Aorta (tissue), 5 donors: ENCODE results near the gene RPTOR. TPM values are rescaled to one million over a fixed set of nuclear protein-coding genes. Genes with fewer than 3 reads are reported as not detected.

ENCODE experiments used
- ATAC-seq: fragments of 200-7000 bp; cut with Tn5 transposase; one replicate; pipeline ENCODE4 v1.9.1; 2022; ENCODE audit warnings: moderate library complexity; ENCODE audit not compliant: low FRiP score
- DNase-seq, 2 donors: peaks; one replicate each; pipeline ENCODE4 v3.0.0-alpha.2; 2020
- H3K27ac ChIP-seq, 2 donors: one replicate each; pipeline ENCODE4 v1.5.1; 2013; ENCODE audit warnings: low read length in 2 of 2, mild to moderate bottlenecking in 2 of 2, moderate library complexity in 2 of 2, control low read depth in 1 of 2, inconsistent platforms in 1 of 2, low read depth in 1 of 2
- H3K27me3 ChIP-seq, 2 donors: one replicate each; pipeline ENCODE4 v1.6.1; 2013; ENCODE audit warnings: control low read depth in 1 of 2, low read length in 1 of 2, mild to moderate bottlenecking in 1 of 2, moderate library complexity in 1 of 2; ENCODE audit not compliant: insufficient read depth in 2 of 2, control insufficient read depth in 1 of 2
- H3K36me3 ChIP-seq, 2 donors: one replicate each; pipeline ENCODE4 v1.6.1; 2013; ENCODE audit warnings: control low read depth in 1 of 2, low read length in 1 of 2, mild to moderate bottlenecking in 1 of 2; ENCODE audit not compliant: insufficient read depth in 2 of 2, control insufficient read depth in 1 of 2
- H3K4me1 ChIP-seq, 2 donors: one replicate each; pipeline ENCODE4 v1.6.1; 2013; ENCODE audit warnings: low read length in 2 of 2, control low read depth in 1 of 2, mild to moderate bottlenecking in 1 of 2, moderate library complexity in 1 of 2; ENCODE audit not compliant: insufficient read depth in 2 of 2, control insufficient read depth in 1 of 2
- H3K4me3 ChIP-seq, 2 donors: one replicate each; pipeline ENCODE4 v1.5.1; 2013; ENCODE audit warnings: low read length in 2 of 2, control low read depth in 1 of 2, mild to moderate bottlenecking in 1 of 2
- H3K9me3 ChIP-seq: one replicate; pipeline ENCODE4 v1.6.1; 2013; ENCODE audit warnings: mild to moderate bottlenecking, low read length; ENCODE audit not compliant: control insufficient read depth
- WGBS, 2 donors: extraction: QIAGEN DNeasy Blood & Tissue Kit; methylation state at CpG; one replicate each; pipeline ENCODE4 v1.1.7; 2013; 5-methylcytosine and 5-hydroxymethylcytosine counted together
- intact Hi-C, 2 donors: fragments of 100-400 bp; cut with DNase I; formaldehyde crosslinking; loops; one replicate each; pipeline versions ENCODE4 v1.14.2 to v1.15.0; 2022
- polyA plus RNA-seq, 2 donors: library from polyadenylated mRNA; stranded (reverse); fragments of 200-250 nt; gene quantifications; one replicate each; pipeline ENCODE4 v1.2.3, GENCODE V29; 2013
- total RNA-seq, 2 donors: library from RNA; stranded (reverse); fragmentation: NEBNext Ultra II Directional; extraction: Animal tissue kit (Norgen Biotek cat#: 25700); gene quantifications; one replicate each; pipeline ENCODE4 v1.2.1, GENCODE V29; 2021
- donor health status: healthy with polysubstance abuse.
- donor health status: Bipolar disorder and iron deficiency.
- donor health status: DM: no; HTN: no; CAD: no.
- donor health status: DM: no; HTN: no; CAD: no.
- donor health status: DM: yes; HTN: yes; CAD: no.

RPTOR gene
- total and polyA plus RNA-seq, 4 donors, result 2.1 to 31.4 (median 18.6) TPM

DNA sequence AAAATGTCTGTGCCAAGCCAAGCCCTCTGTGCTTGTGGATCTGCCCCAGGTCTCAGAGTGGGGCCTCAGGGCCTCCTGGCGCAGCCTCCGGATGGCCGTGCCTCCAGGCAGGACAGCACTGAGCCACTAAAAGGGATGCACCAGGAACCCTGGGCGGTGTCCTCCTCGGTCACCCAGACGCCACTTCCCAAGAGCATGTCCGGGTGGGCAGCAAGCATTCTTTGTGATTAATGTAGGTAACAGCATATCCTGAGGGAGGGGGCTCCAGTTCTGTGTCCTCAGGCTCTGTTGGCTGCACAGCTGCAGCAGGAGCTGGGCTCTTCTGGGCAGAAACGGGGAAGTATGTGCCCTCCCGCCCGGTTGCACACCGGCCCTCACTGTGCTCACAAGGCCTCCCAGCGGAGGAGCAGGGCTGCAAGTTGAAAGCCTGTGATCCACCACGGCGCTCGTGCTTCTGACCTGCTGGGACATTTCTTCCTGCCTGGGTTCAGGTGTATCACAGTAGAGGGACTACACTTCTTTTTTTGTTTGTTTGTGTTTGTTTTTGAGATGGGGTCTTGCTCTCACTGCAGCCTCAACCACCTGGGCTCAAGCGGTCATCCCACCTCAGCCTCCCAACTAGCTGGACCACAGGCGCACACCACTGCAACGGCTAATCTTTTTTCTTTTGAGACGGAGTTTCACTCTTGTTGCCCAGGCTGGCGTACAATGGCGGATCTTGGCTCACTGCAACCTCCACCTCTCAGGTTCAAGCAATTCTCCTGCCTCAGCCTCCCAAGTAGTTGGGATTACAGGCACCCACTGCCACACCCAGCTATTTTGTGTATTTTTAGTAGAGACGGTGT lies 409.1 kb downstream of the RPTOR start:
- intact Hi-C loops, result no loop called here

DNA sequence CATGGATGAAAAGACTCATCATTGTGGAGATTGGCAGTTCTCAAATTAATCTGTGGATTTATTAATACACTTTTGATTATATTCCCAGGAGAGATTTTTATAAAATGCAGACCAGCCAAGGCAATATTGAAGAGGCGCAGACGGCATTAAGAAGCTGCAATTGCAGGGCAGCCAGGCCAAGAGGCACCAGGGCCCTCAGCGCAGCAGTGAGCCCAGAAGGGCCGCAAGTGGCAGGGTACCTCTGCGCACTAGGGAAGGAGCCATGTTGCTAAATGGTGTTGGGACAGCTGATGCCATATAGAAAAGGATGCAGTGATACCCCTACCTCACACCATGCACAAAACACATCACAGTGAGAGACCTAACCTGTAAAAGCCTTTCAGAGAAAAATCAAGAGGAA lies 410.4 kb downstream of the RPTOR start:
- no peak for ATAC-seq
- no peaks in the 10 kb centered on the region for H3K27me3 ChIP-seq
- H3K4me1 ChIP-seq, result no peaks in the 10 kb centered on the region
- no peak overlapping the region for H3K27ac ChIP-seq
- no peaks in the 10 kb centered on the region for H3K36me3 ChIP-seq
- intact Hi-C loops, result no loop called here
- no peaks in the 10 kb centered on the region for H3K9me3 ChIP-seq
- 99% methylated on average over 5 of the region's 5 CpGs for WGBS, 2 donors
- H3K4me3 ChIP-seq, result no peak overlapping the region
- peak in 1 of 2 donors; percentile 57 for DNase-seq

More for the DNA sequence above, 409.1 kb downstream of the RPTOR start:
- no peak overlapping the region for H3K27ac ChIP-seq
- ATAC-seq (no peak), DNase-seq (peak in 1 of 2 donors; percentile 53)
- no peak overlapping the region for H3K4me3 ChIP-seq
- no peaks in the 10 kb centered on the region for H3K9me3 ChIP-seq
- no peaks in the 10 kb centered on the region for H3K36me3 ChIP-seq
- no peaks in the 10 kb centered on the region for H3K27me3 ChIP-seq
- 96% methylated on average over 22 of the region's 22 CpGs for WGBS, 2 donors
- H3K4me1 ChIP-seq, result no peaks in the 10 kb centered on the region

DNA sequence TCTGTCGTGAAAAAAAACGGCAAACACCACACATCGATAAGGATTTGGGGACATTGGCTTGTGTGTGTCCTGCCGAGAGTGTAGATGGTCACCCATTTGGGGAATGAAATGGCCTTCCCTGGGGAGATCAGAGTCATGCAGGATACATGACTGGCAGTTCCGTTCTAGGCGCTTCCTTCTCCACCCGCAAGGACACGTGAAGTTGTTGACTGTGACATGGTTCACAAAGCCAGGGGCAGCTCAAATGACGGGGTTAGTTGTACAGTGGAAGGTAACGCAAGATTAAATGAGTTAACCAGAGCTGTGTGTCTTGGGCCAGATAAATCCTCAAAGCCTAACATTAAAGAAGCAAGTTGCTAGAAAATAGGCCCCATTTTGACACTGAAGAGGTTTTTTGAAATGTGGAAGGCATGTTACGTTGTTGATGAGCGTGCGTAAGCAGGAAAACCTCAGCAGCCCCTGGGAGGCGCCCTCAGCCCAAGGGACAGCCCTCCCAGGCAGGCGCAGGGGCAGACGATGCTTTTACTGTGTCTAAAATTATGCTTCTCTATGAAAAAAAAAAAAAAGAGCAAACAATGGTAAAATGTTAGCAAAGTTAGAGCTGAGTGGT lies 411.1 kb downstream of the RPTOR start:
- Histone ChIP-seq H3K4me3 (no peak overlapping the region), H3K4me1 (no peaks in the 10 kb centered on the region), H3K36me3 (no peaks in the 10 kb centered on the region), H3K27ac (no peak overlapping the region), H3K27me3 (no peaks in the 10 kb centered on the region), H3K9me3 (no peaks in the 10 kb centered on the region)
- no peak for ATAC-seq
- peak in 1 of 2 donors; percentile 37 for DNase-seq
- 92 to 94% methylated on average over 16 of the region's 16 CpGs for WGBS, 2 donors
- intact Hi-C loops, result no loop called here

DNA sequence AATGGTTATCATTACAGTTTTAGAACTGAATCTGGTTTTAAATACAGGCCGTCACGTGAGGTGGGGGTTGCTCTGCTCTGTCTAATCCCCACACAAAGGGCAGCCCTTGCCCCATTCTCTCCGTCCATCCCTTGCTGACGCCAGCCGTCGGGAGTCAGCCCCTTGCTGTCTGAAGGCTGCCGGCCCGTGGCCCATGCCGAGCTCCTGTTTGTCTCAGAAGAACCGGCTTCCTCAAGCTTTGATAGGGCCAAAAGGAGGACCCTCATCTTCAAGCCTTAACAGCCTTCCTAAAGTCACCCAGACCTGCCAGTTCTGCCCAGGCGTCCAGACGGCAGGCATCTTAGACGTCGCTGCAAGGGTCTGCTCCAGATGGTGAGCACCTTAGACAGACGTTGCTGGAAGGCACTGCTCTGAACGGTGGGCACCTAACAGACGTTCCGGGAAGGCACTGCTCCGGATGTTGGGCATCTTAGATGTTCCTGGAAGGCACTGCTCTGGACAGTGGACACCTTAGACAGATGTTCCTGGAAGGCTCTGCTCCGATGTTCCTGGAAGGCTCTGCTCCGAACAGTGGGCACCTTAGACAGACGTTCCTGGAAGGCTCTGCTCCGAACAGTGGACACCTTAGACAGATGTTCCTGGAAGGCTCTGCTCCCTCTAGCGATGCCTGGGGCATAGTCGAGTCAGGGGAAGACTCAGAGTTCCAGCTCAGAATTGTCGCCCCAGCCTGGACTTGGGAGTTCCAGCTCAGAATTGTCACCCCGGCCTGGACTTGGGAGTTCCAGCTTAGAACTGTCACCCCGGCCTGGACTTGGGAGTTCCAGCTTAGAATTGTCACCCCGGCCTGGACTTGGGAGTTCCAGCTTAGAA lies 411.9 kb downstream of the RPTOR start:
- intact Hi-C loops, result no loop called here
- no peaks in the 10 kb centered on the region for H3K9me3 ChIP-seq
- DNase-seq, result peak in 1 of 2 donors; percentile 57
- no peak for ATAC-seq
- H3K27me3 ChIP-seq, result no peaks in the 10 kb centered on the region
- no peak overlapping the region for H3K4me3 ChIP-seq
- no peaks in the 10 kb centered on the region for H3K36me3 ChIP-seq
- no peaks in the 10 kb centered on the region for H3K4me1 ChIP-seq
- WGBS, 2 donors, result 88 to 91% methylated on average over 28 to 29 of the region's 29 CpGs
- H3K27ac ChIP-seq, result no peak overlapping the region

DNA sequence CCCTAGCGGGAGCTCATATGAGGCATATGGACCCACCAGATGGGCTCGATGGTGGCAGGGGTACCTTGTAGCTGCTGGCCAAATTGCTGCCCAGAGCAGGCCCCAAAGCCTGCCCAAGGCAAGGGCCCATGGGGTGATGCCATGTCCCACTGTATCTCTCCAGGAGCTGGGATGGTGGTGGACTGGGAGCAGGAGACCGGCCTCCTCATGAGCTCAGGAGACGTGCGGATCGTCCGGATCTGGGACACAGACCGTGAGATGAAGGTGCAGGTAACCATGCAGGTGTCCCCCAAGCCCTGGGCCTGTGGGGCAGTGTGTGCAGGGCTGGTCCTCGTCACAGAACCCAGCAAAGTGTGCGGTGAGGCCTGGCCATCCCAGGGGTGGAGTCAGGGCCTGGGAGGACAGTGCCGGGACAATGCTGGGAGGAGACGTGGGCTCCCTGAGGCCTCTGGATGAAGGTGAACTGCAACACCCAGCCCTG lies 412.9 kb downstream of the RPTOR start:
- ATAC-seq (no peak), DNase-seq (peak in 1 of 2 donors; percentile 61)
- intact Hi-C loops, result no loop called here

DNA sequence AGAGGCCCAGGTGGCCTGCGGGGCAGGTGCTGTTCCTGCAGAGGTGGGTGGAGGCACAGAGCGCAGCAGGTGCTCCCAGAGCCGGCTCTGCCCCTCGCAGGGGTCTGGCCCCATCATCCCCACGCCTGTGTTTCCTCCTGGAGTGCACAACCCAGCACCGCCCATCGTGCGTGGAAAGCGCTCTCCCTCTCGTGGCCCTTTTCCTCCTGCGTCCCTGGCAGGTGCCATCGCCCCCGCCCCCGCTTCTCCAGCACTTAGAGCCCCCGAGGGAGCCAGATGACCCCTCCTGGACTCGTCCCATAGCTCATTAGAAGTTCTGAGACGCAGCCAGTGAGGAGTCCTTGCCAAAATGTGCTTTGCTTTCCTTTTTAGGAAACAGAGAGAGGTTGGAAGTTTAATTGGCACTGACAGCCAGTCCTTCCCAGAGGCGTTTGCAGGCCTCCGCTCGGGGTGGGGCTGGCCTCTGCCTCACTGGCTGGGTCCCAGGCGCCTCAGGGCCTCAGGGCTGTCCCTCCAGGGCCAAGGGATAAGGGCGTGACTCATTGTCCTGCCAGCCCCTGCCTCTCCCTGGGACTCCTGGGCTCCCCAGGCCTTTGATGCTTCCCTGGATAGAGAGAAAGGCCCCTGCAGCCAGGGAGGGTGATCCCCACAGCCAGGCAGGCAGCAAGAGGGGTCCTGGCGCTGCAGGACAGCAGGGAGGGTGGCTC lies 414.8 kb downstream of the RPTOR start:
- intact Hi-C loops, result no loop called here
- peak; percentile 93 to 96 for DNase-seq
- H3K27ac ChIP-seq, result peak overlapping the region in 1 of 2 donors; percentile 97
- ATAC-seq, result peak; percentile 90
- no peaks in the 10 kb centered on the region for H3K4me1 ChIP-seq
- no peaks in the 10 kb centered on the region for H3K27me3 ChIP-seq
- H3K9me3 ChIP-seq, result no peaks in the 10 kb centered on the region
- H3K36me3 ChIP-seq, result no peaks in the 10 kb centered on the region
- 4 to 13% methylated on average over 19 to 23 of the region's 23 CpGs for WGBS, 2 donors
- H3K4me3 ChIP-seq, result no peak overlapping the region

More for the DNA sequence above, 412.9 kb downstream of the RPTOR start:
- H3K36me3 ChIP-seq, result no peaks in the 10 kb centered on the region
- no peak overlapping the region for H3K27ac ChIP-seq
- no peaks in the 10 kb centered on the region for H3K4me1 ChIP-seq
- H3K27me3 ChIP-seq, result no peaks in the 10 kb centered on the region
- WGBS, 2 donors, result 92 to 96% methylated on average over 12 of the region's 12 CpGs
- no peak overlapping the region for H3K4me3 ChIP-seq
- no peaks in the 10 kb centered on the region for H3K9me3 ChIP-seq

DNA sequence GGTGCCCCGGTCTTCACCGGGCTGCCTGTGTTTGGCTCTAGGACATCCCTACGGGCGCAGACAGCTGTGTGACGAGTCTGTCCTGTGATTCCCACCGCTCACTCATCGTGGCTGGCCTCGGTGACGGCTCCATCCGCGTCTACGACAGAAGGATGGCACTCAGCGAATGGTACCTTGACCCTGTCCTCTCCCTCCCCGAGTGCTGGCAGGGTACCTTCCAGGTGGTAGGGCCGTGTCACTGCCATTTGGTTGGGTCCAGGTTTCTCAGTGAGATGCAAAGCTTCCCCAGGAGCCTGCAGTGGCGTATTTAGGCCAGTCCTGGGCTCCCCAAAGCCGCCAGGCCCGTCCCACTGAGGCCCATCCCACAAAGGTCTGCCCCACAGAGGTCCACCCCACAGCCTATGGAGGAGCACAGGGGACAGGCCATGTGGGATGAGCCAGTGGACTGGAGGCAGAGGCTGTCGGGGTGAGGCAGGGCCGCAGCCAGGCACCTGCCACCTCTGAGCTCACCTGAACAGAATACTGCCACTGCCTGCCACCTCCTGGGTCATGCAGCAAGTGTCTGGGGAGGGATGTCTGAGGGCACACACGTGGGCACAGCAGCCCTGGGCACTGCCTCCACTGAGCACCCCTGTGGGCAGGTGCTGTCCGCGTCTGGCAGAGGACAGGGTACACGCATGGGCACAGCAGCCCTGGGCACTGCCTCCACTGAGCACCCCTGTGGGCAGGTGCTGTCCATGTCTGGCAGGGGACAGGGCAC lies 415.6 kb downstream of the RPTOR start:
- ATAC-seq (no peak), DNase-seq (peak in 1 of 2 donors; percentile 49)
- H3K27me3 ChIP-seq, result no peaks in the 10 kb centered on the region
- H3K4me1 ChIP-seq, result no peaks in the 10 kb centered on the region
- 69 to 70% methylated on average over 24 of the region's 24 CpGs for WGBS, 2 donors
- H3K9me3 ChIP-seq, result no peaks in the 10 kb centered on the region
- no peak overlapping the region for H3K4me3 ChIP-seq
- H3K27ac ChIP-seq, result peak overlapping the region; percentile 16 to 73
- H3K36me3 ChIP-seq, result no peaks in the 10 kb centered on the region
- intact Hi-C loops, result no loop called here
